HEK293T (cell line): Measurements from ENCODE around the gene ZNF575.

ENCODE experiments used
- CTCF ChIA-PET: fragments of 350-600 bp; formaldehyde crosslinking; extraction: SDS; loops from one replicate; lab custom pipeline; 2021; ENCODE audit warnings: antibody characterized with exemption, inconsistent platforms; lab: Yijun Ruan, JAX
- POLR2A ChIA-PET: fragments of 350-600 bp; formaldehyde crosslinking; extraction: SDS; loops from one replicate; lab custom pipeline; 2020; ENCODE audit warnings: antibody characterized with exemption, inconsistent platforms; lab: Yijun Ruan, JAX
- DNase-seq: peaks from one replicate; pipeline ENCODE4 v3.0.0; 2012; ENCODE audit warnings: mixed read lengths; ENCODE audit errors: extremely low spot score
- ARNT ChIP-seq: fragments of 450-650 bp; IDR thresholded peaks from 2 replicates; pipeline ENCODE4 v1.6.1; 2017; ENCODE audit warnings: mild to moderate bottlenecking
- BHLHE40 ChIP-seq: fragments of 450-650 bp; IDR thresholded peaks from 2 replicates; pipeline ENCODE4 v1.6.1; 2016; ENCODE audit warnings: mild to moderate bottlenecking, moderate library complexity, borderline replicate concordance
- CTBP1 ChIP-seq: fragments of 450-650 bp; IDR thresholded peaks from 2 replicates; pipeline ENCODE4 v1.6.1; 2016; ENCODE audit warnings: borderline replicate concordance
- ELF4 ChIP-seq: fragments of 450-650 bp; IDR thresholded peaks from 2 replicates; pipeline ENCODE4 v1.6.1; 2017; ENCODE audit warnings: antibody characterized with exemption
- FOXA1 ChIP-seq: fragments of 450-650 bp; IDR thresholded peaks from 2 replicates; pipeline ENCODE4 v1.6.1; 2016; ENCODE audit warnings: mild to moderate bottlenecking
- FOXK2 ChIP-seq: fragments of 450-650 bp; IDR thresholded peaks from 2 replicates; pipeline ENCODE4 v1.6.1; 2016; ENCODE audit warnings: mild to moderate bottlenecking
- FOXM1 ChIP-seq: fragments of 450-650 bp; IDR thresholded peaks from 2 replicates; pipeline ENCODE4 v1.6.1; 2017; ENCODE audit warnings: mild to moderate bottlenecking, borderline replicate concordance
- HDGF ChIP-seq: fragments of 450-650 bp; IDR thresholded peaks from 2 replicates; pipeline ENCODE4 v1.6.1; 2017; ENCODE audit warnings: antibody characterized with exemption, borderline replicate concordance
- L3MBTL2 ChIP-seq: fragments of 450-650 bp; conservative IDR thresholded peaks from 2 replicates; pipeline ENCODE4 v1.6.1; 2016; ENCODE audit warnings: mild to moderate bottlenecking
- LEF1 ChIP-seq: fragments of 450-650 bp; IDR thresholded peaks from 2 replicates; pipeline ENCODE4 v1.6.1; 2017; ENCODE audit warnings: mild to moderate bottlenecking, borderline replicate concordance
- NFRKB ChIP-seq: fragments of 450-650 bp; IDR thresholded peaks from 2 replicates; pipeline ENCODE4 v1.6.1; 2016; ENCODE audit warnings: mild to moderate bottlenecking, moderate library complexity
- SP1 ChIP-seq: fragments of 450-650 bp; IDR thresholded peaks from 2 replicates; pipeline ENCODE4 v1.6.1; 2017
- SUZ12 ChIP-seq: fragments of 450-650 bp; IDR thresholded peaks from 2 replicates; pipeline ENCODE4 v1.6.1; 2016; ENCODE audit warnings: mild to moderate bottlenecking
- TARDBP ChIP-seq: fragments of 450-650 bp; IDR thresholded peaks from 2 replicates; pipeline ENCODE4 v1.6.1; 2016
- ZNF384 ChIP-seq: fragments of 450-650 bp; IDR thresholded peaks from 2 replicates; pipeline ENCODE4 v1.6.1; 2016
- TF ChIP-seq, protein P1 (sequence below): fragments of 450-650 bp; IDR thresholded peaks from 2 replicates; pipeline ENCODE4 v1.6.1; 2016

Gene ZNF575

DNA sequence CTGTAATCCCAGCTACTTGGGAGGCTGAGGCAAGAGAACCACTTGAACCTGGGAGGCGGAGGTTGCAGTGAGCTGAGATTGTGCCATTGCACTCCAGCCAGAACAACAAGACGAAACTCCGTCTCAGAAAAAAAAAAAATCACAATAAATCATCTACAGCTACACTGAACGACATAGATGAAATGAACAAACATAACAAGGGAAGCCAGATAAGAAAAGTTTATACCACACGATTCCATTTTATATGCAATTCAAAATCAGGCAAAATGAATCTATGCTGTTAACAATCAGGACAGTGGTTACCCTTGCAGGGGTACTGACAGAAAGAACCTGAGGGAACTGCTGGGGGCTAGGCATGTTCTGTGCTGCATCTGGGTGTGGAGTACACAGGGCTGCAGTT lies 36.7 kb downstream of the ZNF575 start:
- no peak for DNase-seq
- ChIA-PET CTCF (no interaction called here), POLR2A (no interaction called here)
- TF ChIP-seq NFRKB = no peak
- TF ChIP-seq, protein P1, sequence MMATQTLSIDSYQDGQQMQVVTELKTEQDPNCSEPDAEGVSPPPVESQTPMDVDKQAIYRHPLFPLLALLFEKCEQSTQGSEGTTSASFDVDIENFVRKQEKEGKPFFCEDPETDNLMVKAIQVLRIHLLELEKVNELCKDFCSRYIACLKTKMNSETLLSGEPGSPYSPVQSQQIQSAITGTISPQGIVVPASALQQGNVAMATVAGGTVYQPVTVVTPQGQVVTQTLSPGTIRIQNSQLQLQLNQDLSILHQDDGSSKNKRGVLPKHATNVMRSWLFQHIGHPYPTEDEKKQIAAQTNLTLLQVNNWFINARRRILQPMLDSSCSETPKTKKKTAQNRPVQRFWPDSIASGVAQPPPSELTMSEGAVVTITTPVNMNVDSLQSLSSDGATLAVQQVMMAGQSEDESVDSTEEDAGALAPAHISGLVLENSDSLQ = no peak
- no peak for TF ChIP-seq ELF4
- TF ChIP-seq SUZ12 = no peak
- no peak for TF ChIP-seq SP1
- no peak for TF ChIP-seq LEF1
- TF ChIP-seq ARNT = no peak
- TF ChIP-seq FOXM1 = no peak
- no peak for TF ChIP-seq BHLHE40
- no peak for TF ChIP-seq TARDBP
- TF ChIP-seq FOXK2 = no peak
- TF ChIP-seq FOXA1 = no peak
- no peak for TF ChIP-seq L3MBTL2
- TF ChIP-seq HDGF = no peak
- TF ChIP-seq ZNF384 = no peak

DNA sequence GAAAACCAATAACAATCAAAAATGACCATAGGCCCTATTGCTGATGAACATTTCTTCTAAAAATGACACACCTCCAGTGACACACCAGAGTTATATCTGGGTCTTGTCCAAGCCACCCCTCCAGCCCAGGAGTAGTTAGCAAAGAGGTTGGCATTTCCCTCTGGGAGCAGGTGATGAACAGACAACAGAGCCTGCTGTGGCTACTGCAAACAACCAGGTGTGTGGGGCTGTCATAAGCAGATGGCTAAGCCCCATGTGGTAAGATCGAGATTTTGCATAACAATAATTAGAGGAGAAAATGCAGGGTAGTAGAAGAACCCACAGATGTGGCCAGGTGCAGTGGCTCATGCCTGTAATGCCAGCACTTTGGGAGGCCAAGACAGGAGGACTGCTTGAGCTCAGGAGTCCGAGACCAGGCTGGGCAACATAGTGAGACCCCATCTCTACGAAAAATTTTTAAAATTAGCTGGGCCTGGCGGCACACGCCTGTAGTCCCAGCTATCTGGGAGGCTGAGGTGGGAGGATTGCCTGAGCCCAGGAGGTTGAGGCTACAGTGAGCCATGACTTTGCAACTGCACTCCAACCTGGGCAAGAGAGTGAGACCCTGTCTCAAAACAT lies 37.3 kb downstream of the ZNF575 start:
- TF ChIP-seq FOXK2 (no peak), ARNT (no peak), HDGF (no peak), TARDBP (no peak), FOXA1 (no peak), LEF1 (no peak), SP1 (no peak), SUZ12 (no peak), ZNF384 (no peak), NFRKB (no peak), ELF4 (no peak), L3MBTL2 (no peak), BHLHE40 (no peak), CTBP1 (no peak), FOXM1 (no peak)
- TF ChIP-seq, protein P1 = no peak
- no peak for DNase-seq
- ChIA-PET POLR2A (interaction anchor here (1.2 kb wide), 1 partner anchor 26 kb away, joined by 5 read pairs; the partner anchor contains the start of genes IRGQ and ZNF576), CTCF (no interaction called here)

DNA sequence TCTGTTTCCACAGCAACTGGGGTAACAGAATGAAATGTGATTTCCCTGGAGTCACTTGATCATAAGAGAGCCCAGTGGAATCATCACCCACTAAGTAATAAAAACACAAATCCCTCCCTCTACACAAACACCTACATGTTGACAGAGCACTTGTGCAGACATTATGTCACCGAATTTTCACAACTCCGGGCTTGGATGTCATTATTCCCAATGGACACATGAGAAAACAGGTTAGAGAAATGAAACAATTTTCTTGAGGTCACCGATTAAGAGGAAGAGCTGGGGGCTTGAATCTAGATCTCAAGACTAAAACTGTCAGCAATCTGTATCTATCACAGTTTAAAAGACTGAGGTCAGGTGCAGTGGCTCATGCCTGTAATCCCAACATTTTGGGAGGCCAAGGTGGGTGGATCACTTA lies 39.2 kb downstream of the ZNF575 start:
- TF ChIP-seq, protein P1 = no peak
- TF ChIP-seq FOXA1 = no peak
- no peak for TF ChIP-seq NFRKB
- TF ChIP-seq CTBP1 = no peak
- no peak for TF ChIP-seq SP1
- TF ChIP-seq LEF1 = no peak
- no peak for TF ChIP-seq TARDBP
- no peak for TF ChIP-seq HDGF
- no peak for DNase-seq
- POLR2A ChIA-PET = no interaction called here
- CTCF ChIA-PET = no interaction called here

DNA sequence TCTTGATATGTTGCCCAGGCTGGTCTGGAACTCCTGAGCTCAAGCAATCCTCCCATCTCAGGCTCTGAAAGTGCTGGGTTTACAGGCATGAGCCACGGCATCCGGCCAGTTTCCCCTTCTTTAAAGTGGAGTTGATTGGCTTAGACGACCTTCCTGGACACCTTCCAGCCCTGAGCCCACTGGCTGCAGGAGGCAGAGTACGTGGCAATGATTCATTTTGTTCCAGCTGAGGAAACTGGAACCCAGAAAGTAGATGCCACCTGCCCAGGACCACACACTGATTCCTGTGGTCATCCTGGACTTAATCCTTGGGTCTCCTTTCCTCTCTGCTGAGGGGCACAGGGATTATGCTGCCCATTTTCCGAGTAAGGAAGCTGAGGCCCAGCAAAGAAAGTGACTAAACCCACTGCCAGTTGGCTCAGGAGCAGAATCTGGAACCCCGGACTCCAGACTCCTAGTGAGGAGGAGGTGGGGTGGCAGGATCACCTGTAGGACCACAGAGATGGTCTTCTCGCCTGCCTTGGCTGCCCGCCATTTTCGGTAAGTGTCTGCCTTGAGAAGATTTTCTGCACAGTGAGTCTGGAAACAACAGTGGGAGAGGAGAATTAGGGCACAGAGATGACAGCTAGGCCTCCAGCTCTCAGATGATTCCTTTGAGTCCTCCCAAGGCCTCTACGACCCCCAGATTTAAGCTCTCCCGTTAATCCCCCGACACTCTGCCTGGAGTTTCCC lies 41.6 kb downstream of the ZNF575 start:
- TF ChIP-seq NFRKB (no peak), CTBP1 (no peak), ELF4 (no peak), ZNF384 (no peak), BHLHE40 (no peak), FOXA1 (no peak), TARDBP (no peak), FOXM1 (no peak)
- ChIA-PET CTCF (interaction anchor here (0.9 kb wide), 1 partner anchor 39 kb away, joined by 3 read pairs; no protein-coding TSS in a partner anchor), POLR2A (interaction anchor here (0.9 to 2.8 kb wide), 3 partner anchors 19 to 42 kb away, joined by 3 to 16 read pairs (median 4); partner anchors contain the start of genes IRGQ, ZNF575 and ZNF576)
- no peak for DNase-seq

DNA sequence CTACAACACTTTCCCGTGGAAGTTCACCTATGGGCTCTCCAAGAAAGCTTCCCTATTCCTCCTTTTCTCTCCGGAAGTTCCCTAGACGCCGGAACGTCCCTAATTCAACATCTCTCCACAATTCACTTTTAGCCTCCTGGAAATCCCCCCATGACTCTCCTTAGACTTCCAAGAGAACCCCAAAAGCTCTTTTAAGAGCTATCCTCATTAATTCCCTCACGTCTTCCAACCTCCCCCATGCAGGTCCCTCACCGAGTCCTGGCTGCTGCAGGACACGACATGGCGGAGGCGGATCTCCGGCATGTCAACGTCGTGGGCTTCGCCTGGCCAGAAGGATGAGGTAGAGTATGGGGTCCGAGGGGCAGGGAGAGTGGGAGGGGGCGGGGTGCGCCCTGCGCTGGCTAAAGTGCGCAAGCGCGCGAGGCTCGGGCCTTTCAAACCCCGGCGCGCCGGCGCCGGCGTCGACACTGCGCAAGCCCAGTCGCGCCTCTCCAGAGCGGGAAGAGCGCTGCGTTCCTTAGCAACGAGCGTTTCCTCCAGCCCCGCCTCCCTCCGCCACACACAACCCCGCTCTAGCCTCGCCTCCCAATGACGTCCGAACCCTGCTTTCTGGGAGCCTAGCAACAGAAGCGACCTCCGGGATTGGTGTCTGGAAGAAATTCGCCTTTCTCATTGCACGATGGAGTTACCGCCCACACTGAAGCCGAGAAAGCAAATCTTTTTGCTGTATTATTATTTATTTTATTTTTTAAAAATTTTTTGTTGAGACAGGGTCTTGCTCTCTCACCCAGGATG lies 42.4 kb downstream of the ZNF575 start, which contains the start of the genes PINLYP and XRCC1:
PINLYP (plus strand) TSS at position 646 of the 795 bp plus-strand sequence. CDS start 1,391 bp downstream, outside the sequence.
XRCC1 (minus strand) TSS at position 372 of the 795 bp plus-strand sequence; CDS start at position 303, 69 bp downstream.
- DNase-seq = peak; percentile 99
- ChIA-PET POLR2A (interaction anchor here (0.9 to 2.8 kb wide), 3 partner anchors 18 to 43 kb away, joined by 3 to 16 read pairs (median 4); partner anchors contain the start of genes IRGQ, ZNF575 and ZNF576), CTCF (interaction anchor here (0.6 to 0.9 kb wide), 2 partner anchors 40 to 146 kb away, joined by 3 read pairs; no protein-coding TSS in a partner anchor)
- TF ChIP-seq NFRKB (no peak), ELF4 (no peak), CTBP1 (no peak), TARDBP (no peak), FOXM1 (no peak)
